ENCODE measurements around the gene ARHGEF6. TPM values are rescaled to one million over a fixed set of nuclear protein-coding genes. Genes with fewer than 3 reads are reported as not detected.
"Not testable (repeated sequence)": the region's sequence is repeated elsewhere in the genome, so short reads cannot be mapped to it uniquely, and the experiment has no call there.

Gene ARHGEF6
- total RNA-seq, 1 donor from 2014 or later = 37.4 TPM

DNA sequence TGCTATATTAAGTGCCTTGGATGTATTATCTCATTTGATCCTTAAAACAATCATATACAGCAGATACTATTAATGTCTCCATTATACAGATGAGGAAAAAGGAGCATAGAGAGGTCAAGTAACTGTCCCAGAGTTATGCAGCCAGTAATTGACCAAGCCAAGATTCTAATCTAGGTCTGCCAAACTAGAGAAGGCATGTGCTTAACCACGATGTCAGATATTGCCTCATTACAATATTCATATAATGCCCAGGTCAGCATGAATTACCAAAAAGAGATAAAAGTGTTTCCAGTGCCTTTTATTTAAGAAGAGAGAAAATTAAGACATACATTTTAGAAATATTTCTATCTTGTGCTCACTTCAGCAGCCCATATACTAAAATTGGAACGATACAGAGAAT lies 7.1 kb downstream of the ARHGEF6 start:
- H3K36me3 Mint-ChIP-seq (ENCODE audit: low read depth) = peaks cover 32% of the 10 kb centered on the region
- intact Hi-C loops (cut with micrococcal nuclease) = no loop called here
- H3K27me3 Mint-ChIP-seq = no peaks in the 10 kb centered on the region
- H3K4me1 Mint-ChIP-seq = peaks cover 50% of the 10 kb centered on the region
- H3K9me3 Mint-ChIP-seq = peaks cover 4% of the 10 kb centered on the region
- H3K4me3 Mint-ChIP-seq = no peak overlapping the region
- H3K27ac Mint-ChIP-seq = no peak overlapping the region
- no peak for DNase-seq

DNA sequence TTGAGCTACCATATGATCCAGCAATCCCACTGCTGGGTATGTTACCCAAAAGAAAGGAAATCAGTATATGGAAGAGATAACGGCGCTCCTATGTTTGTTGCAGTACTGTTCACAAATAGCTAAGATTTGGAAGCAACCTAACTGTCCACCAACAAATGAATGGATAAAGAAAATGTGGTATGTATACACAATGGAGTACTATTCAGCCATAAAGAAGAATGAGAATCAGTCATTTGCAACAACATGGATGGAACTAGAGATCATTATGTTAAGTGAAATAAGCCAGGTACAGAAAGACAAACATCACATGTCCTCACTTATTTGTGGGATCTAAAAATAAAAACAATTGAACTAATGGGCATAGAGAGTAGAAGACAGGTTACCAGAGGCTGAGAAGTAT lies 8.9 kb downstream of the ARHGEF6 start:
- H3K4me3 Mint-ChIP-seq; H3K9me3 Mint-ChIP-seq; intact Hi-C loops (cut with micrococcal nuclease); H3K27me3 Mint-ChIP-seq; H3K27ac Mint-ChIP-seq; DNase-seq: not testable (repeated sequence)
- H3K36me3 Mint-ChIP-seq (ENCODE audit: low read depth) = peaks cover 29% of the 10 kb centered on the region
- H3K4me1 Mint-ChIP-seq = peaks cover 45% of the 10 kb centered on the region

DNA sequence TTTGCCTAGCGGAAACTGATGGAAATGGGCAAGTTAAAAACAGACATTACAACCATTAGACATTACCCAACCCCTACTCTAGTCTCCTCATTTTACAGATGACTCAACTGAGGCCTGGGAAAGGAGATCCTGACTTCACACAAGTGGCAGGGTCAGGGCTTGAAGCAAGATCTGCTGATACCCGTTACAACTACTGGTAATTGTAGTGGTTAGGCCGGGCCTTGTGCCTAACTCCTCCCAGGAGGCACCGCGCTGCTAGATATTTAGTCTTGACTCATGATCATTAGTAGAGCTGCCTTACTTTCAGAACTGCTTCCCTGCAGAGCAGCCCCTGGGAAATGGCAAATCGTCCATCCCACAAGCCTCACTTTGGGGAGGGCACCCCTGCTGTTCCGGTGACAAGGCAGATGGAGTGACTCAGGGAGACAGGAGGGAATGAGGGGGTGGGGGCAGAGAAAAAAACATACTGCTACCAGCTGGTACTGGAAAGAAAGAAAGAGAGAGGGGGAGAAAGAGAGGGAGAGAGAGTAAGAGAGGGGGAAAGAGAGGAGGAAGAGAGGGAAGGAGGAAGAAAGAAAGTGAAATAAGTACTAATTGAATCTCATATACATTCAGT lies 12.2 kb downstream of the ARHGEF6 start:
- Mint-ChIP-seq H3K4me3 (peak overlapping the region; percentile 83), H3K4me1 (peaks cover 42% of the 10 kb centered on the region)

DNA sequence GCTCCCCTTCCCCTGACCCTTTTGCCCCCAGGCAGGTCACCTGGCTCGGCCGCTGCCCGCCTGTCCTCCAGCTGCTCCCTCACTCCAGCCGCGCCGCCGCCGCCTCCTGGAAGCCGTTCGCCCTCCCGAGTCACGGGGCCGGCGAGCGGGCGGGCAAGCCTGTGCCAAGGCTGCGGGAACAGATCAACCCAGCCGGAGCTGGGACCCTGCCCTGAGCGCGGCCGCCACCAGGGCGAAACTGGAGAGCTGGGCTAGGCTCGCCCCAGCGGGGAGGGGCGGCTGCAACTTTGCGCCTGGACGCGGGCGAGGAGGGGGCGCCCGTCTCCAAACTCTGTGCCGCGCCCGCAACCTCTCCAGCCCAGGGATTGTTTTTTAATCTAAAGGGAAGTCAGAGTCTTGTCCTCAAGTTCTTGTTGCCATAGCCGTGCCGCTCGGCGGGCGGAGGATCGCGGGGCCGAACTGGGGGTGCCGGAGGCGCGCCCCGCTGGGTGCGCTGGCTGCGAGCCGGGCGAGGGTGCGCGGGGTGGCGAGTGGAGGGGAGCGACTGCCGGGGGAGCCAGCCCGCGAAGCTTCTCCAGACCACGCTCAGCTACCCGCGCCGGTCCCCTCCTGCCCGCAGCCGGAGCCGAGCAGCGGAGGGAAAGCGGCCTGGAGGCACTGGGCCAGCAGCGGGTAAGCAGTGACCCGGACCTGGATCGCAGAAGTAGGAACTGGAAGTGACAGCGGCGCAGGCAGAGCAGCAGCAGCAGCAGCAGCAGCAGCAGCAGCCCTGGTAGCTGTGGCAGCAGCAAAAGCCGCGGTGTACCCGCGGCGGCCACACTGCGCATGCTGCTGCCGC lies 13.4 kb downstream of the ARHGEF6 start:
- Mint-ChIP-seq H3K9me3 (peaks cover 4% of the 10 kb centered on the region), H3K27me3 (no peaks in the 10 kb centered on the region)
- intact Hi-C loops (cut with micrococcal nuclease) = loop anchor here (2.0 to 10.0 kb wide), 4 partner anchors 35 to 271 kb away; partner anchors contain the start of genes HTATSF1 and RBMX

More for the DNA sequence above, 12.2 kb downstream of the ARHGEF6 start:
- Mint-ChIP-seq H3K27me3 (no peaks in the 10 kb centered on the region), H3K27ac (peak overlapping the region; percentile 95), H3K36me3 (ENCODE audit: low read depth) (peaks cover 20% of the 10 kb centered on the region), H3K9me3 (peaks cover 4% of the 10 kb centered on the region)
- intact Hi-C loops (cut with micrococcal nuclease) = loop anchor here (1.0 to 10.0 kb wide), 5 partner anchors 12 to 156 kb away; partner anchors contain the start of genes ARHGEF6 and RBMX
- DNase-seq = peak; percentile 80

DNA sequence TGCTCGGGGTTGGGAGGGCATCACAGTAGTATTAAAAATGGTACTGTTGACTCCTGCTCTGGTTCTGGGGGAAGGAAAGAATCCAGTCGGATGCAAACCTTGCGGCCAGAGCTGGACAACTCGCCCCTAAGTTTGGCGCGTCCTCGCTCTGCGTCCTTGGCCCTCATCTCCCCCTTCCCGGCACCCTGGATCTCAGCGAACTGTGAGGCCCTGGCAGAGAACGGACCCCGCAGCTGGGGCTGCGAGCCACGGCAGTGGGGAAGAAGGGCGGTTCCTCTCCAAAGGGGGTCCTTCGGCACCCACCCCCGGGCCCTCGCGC lies 14.0 kb downstream of the ARHGEF6 start:
- H3K4me1 Mint-ChIP-seq = peaks cover 47% of the 10 kb centered on the region
- H3K27me3 Mint-ChIP-seq = no peaks in the 10 kb centered on the region
- H3K27ac Mint-ChIP-seq = peak overlapping the region; percentile 62
- H3K36me3 Mint-ChIP-seq (ENCODE audit: low read depth) = peaks cover 11% of the 10 kb centered on the region
- H3K9me3 Mint-ChIP-seq = no peaks in the 10 kb centered on the region
- DNase-seq = no peak
- H3K4me3 Mint-ChIP-seq = peak overlapping the region; percentile 83
- intact Hi-C loops (cut with micrococcal nuclease) = loop anchor here (2.0 to 10.0 kb wide), 4 partner anchors 34 to 270 kb away; partner anchors contain the start of genes HTATSF1 and RBMX

More for the DNA sequence above, 13.4 kb downstream of the ARHGEF6 start:
- DNase-seq = peak; percentile 81
- Mint-ChIP-seq H3K4me3 (peak overlapping the region; percentile 83), H3K27ac (peak overlapping the region; percentile 95), H3K36me3 (ENCODE audit: low read depth) (peaks cover 15% of the 10 kb centered on the region), H3K4me1 (peaks cover 50% of the 10 kb centered on the region)

DNA sequence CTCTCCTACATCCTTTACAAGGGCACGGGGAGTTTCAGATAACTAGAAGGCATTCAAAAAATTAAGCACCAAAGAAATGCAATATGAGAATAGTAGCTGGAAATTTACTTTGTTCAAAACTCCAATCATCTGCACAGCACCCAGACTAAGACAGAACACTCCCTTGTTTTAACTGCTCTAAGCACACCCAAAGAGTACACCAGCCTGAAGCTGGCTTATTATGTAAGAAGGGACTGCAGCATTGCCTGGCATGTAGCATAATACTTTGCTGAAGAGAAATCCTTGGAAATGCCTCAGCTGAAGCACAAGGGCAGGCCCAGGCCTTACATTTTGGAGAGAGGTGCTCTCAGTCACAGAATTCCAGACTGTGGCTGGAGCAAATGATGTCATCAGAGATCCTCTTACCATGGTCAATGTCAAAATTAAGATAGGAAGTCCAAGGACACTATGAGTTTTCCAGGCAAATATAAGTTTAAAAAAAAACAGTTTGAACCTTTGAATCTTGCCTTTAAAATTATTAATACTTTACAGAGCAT lies 14.8 kb downstream of the ARHGEF6 start:
- H3K36me3 Mint-ChIP-seq (ENCODE audit: low read depth) = peaks cover 8% of the 10 kb centered on the region
- H3K4me1 Mint-ChIP-seq = peaks cover 45% of the 10 kb centered on the region
- H3K4me3 Mint-ChIP-seq = peak overlapping the region; percentile 83
- H3K27ac Mint-ChIP-seq = peak overlapping the region; percentile 68
- intact Hi-C loops (cut with micrococcal nuclease) = loop anchor here (2.0 to 10.0 kb wide), 5 partner anchors 13 to 269 kb away; partner anchors contain the start of genes HTATSF1 and RBMX
- no peaks in the 10 kb centered on the region for H3K9me3 Mint-ChIP-seq
- H3K27me3 Mint-ChIP-seq = no peaks in the 10 kb centered on the region
- DNase-seq = no peak

DNA sequence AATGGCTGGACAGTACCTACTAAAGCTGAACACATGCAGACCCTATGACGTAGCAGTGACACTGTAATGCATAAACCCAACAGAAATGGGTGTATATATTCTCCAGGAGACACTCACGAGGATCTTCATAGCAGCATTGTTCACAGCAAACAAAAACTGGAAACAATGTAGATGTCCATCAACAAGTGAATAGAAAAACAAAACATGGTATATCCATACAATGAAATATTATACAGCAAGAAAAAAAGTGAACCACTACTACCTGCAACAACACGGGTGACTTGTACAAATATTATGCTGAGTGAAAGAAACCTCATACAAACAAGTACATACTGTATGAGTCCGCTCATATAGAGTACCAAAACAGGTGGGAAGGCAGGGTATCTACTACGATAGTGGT lies 16.5 kb downstream of the ARHGEF6 start:
- Mint-ChIP-seq H3K4me1 (peaks cover 45% of the 10 kb centered on the region), H3K27ac (no peak overlapping the region), H3K4me3 (no peak overlapping the region), H3K9me3 (no peaks in the 10 kb centered on the region), H3K27me3 (no peaks in the 10 kb centered on the region), H3K36me3 (ENCODE audit: low read depth) (peaks cover 10% of the 10 kb centered on the region)
- intact Hi-C loops (cut with micrococcal nuclease) = loop anchor here (2.0 to 10.0 kb wide), 2 partner anchors 15 to 161 kb away; no protein-coding TSS in a partner anchor
- DNase-seq = no peak

DNA sequence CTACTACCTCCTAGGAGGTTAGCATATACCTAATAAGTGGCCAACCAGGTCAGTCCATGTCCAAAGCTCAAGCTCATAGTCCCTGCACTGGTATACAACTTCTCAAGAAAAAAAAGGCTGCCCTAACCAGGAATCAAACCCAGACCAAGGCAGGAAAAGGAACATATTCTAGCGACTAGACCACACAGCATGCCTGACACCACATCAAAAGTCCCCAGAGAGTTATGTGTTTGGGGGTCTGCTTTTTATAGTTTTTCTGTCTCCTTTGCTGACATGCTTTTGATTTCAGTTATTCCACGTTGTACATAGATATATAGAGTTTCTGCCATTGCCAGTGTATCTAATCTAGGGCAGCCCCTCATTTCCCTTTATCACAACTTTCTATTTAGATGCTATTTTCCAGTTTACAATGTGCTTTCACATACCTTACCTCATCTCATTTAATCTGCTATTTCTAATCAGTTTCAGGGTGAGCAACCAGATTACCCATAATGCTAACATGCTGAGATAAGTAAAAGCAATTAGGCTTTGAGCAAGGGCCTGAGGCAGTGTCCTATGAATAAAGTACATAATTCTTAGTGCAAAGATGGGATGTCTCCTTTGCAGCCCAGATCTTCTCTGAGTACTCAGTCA lies 17.8 kb downstream of the ARHGEF6 start:
- intact Hi-C loops (cut with micrococcal nuclease) = loop anchor here (10.0 kb wide), 1 partner anchor 162 kb away; no protein-coding TSS in a partner anchor
- no peaks in the 10 kb centered on the region for H3K27me3 Mint-ChIP-seq
- peak overlapping the region; percentile 12 for H3K4me3 Mint-ChIP-seq
- no peaks in the 10 kb centered on the region for H3K9me3 Mint-ChIP-seq
- H3K36me3 Mint-ChIP-seq (ENCODE audit: low read depth) = peaks cover 13% of the 10 kb centered on the region
- H3K4me1 Mint-ChIP-seq = peaks cover 41% of the 10 kb centered on the region
- no peak for DNase-seq
- peak overlapping the region; percentile 72 for H3K27ac Mint-ChIP-seq

DNA sequence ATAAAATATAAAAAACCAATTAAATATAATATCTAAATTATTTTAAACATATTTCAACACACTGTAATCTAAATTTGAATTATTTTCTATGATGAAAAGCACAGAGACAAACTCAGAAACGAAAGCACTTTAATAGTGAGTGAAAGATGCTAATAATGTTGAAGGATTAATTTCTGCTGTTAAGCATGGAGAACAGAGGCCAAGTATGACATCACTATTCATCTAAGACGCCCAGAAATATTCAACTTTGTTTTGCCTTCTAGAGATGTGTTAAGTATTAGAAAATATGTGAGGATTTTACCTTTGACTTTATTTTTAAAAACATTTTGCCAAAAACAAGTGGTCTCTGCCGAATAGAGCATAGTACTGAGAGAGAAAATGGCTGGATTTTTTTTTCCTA lies 19.3 kb downstream of the ARHGEF6 start:
- intact Hi-C loops (cut with micrococcal nuclease) = loop anchor here (2.0 to 10.0 kb wide), 2 partner anchors 15 to 163 kb away; no protein-coding TSS in a partner anchor
- DNase-seq = no peak
- H3K4me3 Mint-ChIP-seq = no peak overlapping the region
- peaks cover 44% of the 10 kb centered on the region for H3K4me1 Mint-ChIP-seq
- H3K36me3 Mint-ChIP-seq (ENCODE audit: low read depth) = peaks cover 20% of the 10 kb centered on the region
- H3K9me3 Mint-ChIP-seq = no peaks in the 10 kb centered on the region
- no peak overlapping the region for H3K27ac Mint-ChIP-seq
- H3K27me3 Mint-ChIP-seq = no peaks in the 10 kb centered on the region

DNA sequence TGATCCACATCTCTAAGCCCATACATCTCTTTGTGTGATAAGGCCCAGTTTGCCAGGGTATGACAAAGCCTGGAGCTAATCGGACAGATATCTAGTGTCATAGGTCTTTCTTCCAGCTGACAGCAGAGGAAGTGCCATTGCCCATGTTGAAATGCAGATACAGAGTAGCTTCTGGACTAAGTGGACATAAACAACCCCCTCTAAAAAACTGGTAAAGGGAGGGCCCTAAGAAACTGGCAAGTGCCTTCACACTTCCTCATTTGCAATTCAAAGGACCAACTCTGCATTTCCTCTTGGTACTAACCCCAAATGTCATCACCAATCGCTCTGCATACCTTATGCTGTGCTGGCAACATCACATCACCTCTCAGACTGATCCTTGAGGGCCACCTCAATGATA lies 20.8 kb downstream of the ARHGEF6 start:
- Mint-ChIP-seq H3K27me3 (no peaks in the 10 kb centered on the region), H3K36me3 (ENCODE audit: low read depth) (peaks cover 20% of the 10 kb centered on the region), H3K9me3 (no peaks in the 10 kb centered on the region), H3K4me1 (peaks cover 39% of the 10 kb centered on the region), H3K4me3 (peak overlapping the region; percentile 50), H3K27ac (peak overlapping the region; percentile 62)
- DNase-seq = peak; percentile 60
- intact Hi-C loops (cut with micrococcal nuclease) = loop anchor here (2.0 to 10.0 kb wide), 2 partner anchors 13 to 165 kb away; no protein-coding TSS in a partner anchor

DNA sequence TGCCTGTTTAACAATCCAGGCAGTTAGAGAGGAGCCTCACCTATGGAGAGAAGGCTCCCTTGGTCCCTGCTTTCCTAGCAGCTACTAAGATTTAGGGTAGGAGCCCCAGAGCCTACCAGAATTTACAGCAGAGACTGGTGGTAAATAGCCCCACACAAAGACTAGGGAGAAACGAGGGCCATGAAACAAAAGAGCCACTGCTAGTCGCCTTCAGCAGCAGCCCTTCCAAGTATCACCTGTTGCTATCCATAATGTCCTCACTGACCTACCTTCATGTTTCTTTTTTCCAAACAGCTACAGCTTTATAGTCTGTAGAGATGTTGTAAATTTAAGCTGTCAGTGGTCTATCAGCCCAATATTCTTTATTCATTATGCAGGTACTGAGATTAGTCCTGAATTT lies 25.3 kb downstream of the ARHGEF6 start:
- H3K27ac Mint-ChIP-seq = no peak overlapping the region
- H3K36me3 Mint-ChIP-seq (ENCODE audit: low read depth) = peaks cover 15% of the 10 kb centered on the region
- H3K9me3 Mint-ChIP-seq = no peaks in the 10 kb centered on the region
- no peaks in the 10 kb centered on the region for H3K27me3 Mint-ChIP-seq
- no peak for DNase-seq
- H3K4me3 Mint-ChIP-seq = no peak overlapping the region
- peaks cover 41% of the 10 kb centered on the region for H3K4me1 Mint-ChIP-seq
- intact Hi-C loops (cut with micrococcal nuclease) = no loop called here

DNA sequence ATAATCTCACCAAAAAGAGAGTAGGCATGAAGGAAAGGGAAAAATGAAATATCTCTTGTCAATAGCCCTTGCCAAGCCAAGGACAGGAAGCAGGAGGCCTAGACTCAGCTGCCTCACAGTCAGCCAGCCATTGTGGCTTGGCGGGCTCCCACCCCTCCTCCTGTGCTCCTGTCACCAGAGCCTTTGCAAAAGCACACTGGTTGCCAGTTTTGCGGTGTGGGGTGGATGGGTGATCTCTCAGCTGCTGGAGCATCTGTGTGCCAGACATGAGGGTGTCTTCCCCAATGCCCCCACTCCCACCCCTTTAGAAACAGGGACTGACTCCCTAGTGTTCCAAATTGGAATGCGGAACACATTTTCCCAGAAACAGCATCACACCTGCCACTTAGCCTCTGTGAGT lies 26.1 kb downstream of the ARHGEF6 start:
- Mint-ChIP-seq H3K27me3 (no peaks in the 10 kb centered on the region), H3K36me3 (ENCODE audit: low read depth) (peaks cover 14% of the 10 kb centered on the region), H3K9me3 (no peaks in the 10 kb centered on the region), H3K27ac (peak overlapping the region; percentile 65), H3K4me3 (no peak overlapping the region), H3K4me1 (peaks cover 40% of the 10 kb centered on the region)
- intact Hi-C loops (cut with micrococcal nuclease) = no loop called here
- peak; percentile 72 for DNase-seq

DNA sequence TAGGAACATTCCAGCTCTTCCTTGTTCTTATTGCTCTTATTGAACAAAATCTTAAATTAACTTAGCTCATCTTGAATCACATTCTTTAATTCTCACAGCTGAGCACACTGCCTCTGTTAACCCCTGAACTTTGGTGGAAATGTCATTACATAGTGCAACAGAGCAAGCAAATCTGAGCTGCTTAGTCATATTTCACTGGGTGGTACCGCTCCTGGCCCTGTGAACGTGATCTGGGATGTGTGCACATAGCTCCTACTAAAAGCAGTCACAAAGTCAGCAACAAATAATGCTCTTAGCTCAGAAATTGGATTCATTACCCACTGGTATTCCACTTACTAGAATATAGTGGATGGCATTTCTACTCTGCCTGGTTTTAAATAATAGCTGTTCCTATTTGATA lies 27.9 kb downstream of the ARHGEF6 start:
- H3K4me3 Mint-ChIP-seq = no peak overlapping the region
- DNase-seq = no peak
- H3K4me1 Mint-ChIP-seq = peaks cover 46% of the 10 kb centered on the region
- intact Hi-C loops (cut with micrococcal nuclease) = no loop called here
- H3K27me3 Mint-ChIP-seq = no peaks in the 10 kb centered on the region
- H3K36me3 Mint-ChIP-seq (ENCODE audit: low read depth) = peaks cover 14% of the 10 kb centered on the region
- no peak overlapping the region for H3K27ac Mint-ChIP-seq
- H3K9me3 Mint-ChIP-seq = no peaks in the 10 kb centered on the region
